Measurements from ENCODE around the gene ARVCF. TPM values are rescaled to one million over a fixed set of nuclear protein-coding genes. Genes with fewer than 3 reads are reported as not detected.

ARVCF gene
- total RNA-seq, 4 donors from 2014 or later: 10.7 to 21.2 (median 18.4) TPM

DNA sequence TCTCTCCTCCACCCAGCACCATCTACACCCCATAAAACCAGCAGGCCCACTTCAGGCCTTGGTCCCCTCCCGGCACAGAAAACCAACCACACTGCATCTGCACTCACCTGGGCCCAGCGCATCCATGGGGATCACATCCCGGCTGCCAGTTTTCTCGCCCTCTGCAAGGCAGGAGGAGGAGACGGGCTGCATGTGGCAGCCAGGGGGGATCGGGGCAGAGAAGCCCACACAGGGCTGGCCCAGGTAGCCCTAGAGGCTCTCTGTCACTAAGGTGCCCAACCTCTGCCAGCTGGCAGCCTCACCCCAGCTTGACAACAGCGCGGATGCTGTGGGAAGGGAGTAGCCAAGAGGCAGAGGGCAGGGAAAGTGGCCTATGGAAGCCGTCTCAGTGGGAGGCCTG is 44.4 kb downstream of the ARVCF start:
- H3K4me1 ChIP-seq: peaks cover 0 to 12% (median 2%) of the 10 kb centered on the region in 4 donors
- no peak for DNase-seq
- peaks cover 0 to 25% (median 0%) of the 10 kb centered on the region in 3 donors for H3K36me3 ChIP-seq
- H3K4me3 ChIP-seq: no peak overlapping the region
- H3K27ac ChIP-seq: no peak overlapping the region
- no peak for TF ChIP-seq POLR2A (IDR thresholded peaks at IDR 0.05)
- TF ChIP-seq, protein P1, sequence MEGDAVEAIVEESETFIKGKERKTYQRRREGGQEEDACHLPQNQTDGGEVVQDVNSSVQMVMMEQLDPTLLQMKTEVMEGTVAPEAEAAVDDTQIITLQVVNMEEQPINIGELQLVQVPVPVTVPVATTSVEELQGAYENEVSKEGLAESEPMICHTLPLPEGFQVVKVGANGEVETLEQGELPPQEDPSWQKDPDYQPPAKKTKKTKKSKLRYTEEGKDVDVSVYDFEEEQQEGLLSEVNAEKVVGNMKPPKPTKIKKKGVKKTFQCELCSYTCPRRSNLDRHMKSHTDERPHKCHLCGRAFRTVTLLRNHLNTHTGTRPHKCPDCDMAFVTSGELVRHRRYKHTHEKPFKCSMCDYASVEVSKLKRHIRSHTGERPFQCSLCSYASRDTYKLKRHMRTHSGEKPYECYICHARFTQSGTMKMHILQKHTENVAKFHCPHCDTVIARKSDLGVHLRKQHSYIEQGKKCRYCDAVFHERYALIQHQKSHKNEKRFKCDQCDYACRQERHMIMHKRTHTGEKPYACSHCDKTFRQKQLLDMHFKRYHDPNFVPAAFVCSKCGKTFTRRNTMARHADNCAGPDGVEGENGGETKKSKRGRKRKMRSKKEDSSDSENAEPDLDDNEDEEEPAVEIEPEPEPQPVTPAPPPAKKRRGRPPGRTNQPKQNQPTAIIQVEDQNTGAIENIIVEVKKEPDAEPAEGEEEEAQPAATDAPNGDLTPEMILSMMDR (IDR thresholded peaks at IDR 0.05): no peak
- no peaks in the 10 kb centered on the region for H3K27me3 ChIP-seq
- no peaks in the 10 kb centered on the region for H3K9me3 ChIP-seq

GRCh38 chr22:19971276-19972124 is 45.1 kb downstream of the ARVCF start:
- peaks cover 0 to 12% (median 2%) of the 10 kb centered on the region in 4 donors for H3K4me1 ChIP-seq
- DNase-seq: no peak
- H3K27ac ChIP-seq: no peak overlapping the region

GRCh38 chr22:19970479-19971275 is 45.9 kb downstream of the ARVCF start:
- Histone ChIP-seq H3K27me3 (no peaks in the 10 kb centered on the region), H3K27ac (no peak overlapping the region), H3K9me3 (no peaks in the 10 kb centered on the region), H3K36me3 (peaks cover 0 to 41% (median 0%) of the 10 kb centered on the region in 3 donors), H3K4me1 (peaks cover 0 to 12% (median 2%) of the 10 kb centered on the region in 4 donors), H3K4me3 (no peak overlapping the region)
- DNase-seq: peak; percentile 59 to 83 (median 82)
- TF ChIP-seq POLR2A (IDR thresholded peaks at IDR 0.05): no peak
- TF ChIP-seq, protein P1 (IDR thresholded peaks at IDR 0.05): peak; percentile 61 to 96 (median 84)

More at GRCh38 chr22:19971276-19972124, 45.1 kb downstream of the ARVCF start:
- Histone ChIP-seq H3K27me3 (no peaks in the 10 kb centered on the region), H3K36me3 (peaks cover 0 to 33% (median 0%) of the 10 kb centered on the region in 3 donors), H3K9me3 (no peaks in the 10 kb centered on the region), H3K4me3 (no peak overlapping the region)
- TF ChIP-seq POLR2A (IDR thresholded peaks at IDR 0.05): no peak
- TF ChIP-seq, protein P1 (IDR thresholded peaks at IDR 0.05): no peak

GRCh38 chr22:19970031-19970478 is 46.6 kb downstream of the ARVCF start:
- TF ChIP-seq POLR2A (IDR thresholded peaks at IDR 0.05): no peak
- TF ChIP-seq, protein P1 (IDR thresholded peaks at IDR 0.05): no peak
- peaks cover 0 to 47% (median 0%) of the 10 kb centered on the region in 3 donors for H3K36me3 ChIP-seq
- no peak for DNase-seq
- H3K27me3 ChIP-seq: no peaks in the 10 kb centered on the region
- H3K4me1 ChIP-seq: peaks cover 0 to 12% (median 2%) of the 10 kb centered on the region in 4 donors
- H3K27ac ChIP-seq: no peak overlapping the region
- no peak overlapping the region for H3K4me3 ChIP-seq
- no peaks in the 10 kb centered on the region for H3K9me3 ChIP-seq

- Histone ChIP-seq H3K4me3 (no peak overlapping the region), H3K27ac (no peak overlapping the region), H3K27me3 (no peaks in the 10 kb centered on the region), H3K4me1 (peaks cover 0 to 12% (median 2%) of the 10 kb centered on the region in 4 donors), H3K9me3 (no peaks in the 10 kb centered on the region), H3K36me3 (peaks cover 0 to 55% (median 0%) of the 10 kb centered on the region in 3 donors)
- no peak for TF ChIP-seq POLR2A (IDR thresholded peaks at IDR 0.05)
- TF ChIP-seq, protein P1 (IDR thresholded peaks at IDR 0.05): no peak
- DNase-seq: no peak
Measured at GRCh38 chr22:19969141-19969928, 47.3 kb downstream of the ARVCF start.
